Mucosa of stomach (tissue), 1 donor: ENCODE measurements around the gene SLC32A1.

Source experiments
- H3K27me3 ChIP-seq: one replicate; pipeline ENCODE4 v1.7.0; 2013; ENCODE audit warnings: mild to moderate bottlenecking, low read length; ENCODE audit not compliant: control insufficient read depth, insufficient read depth
- H3K36me3 ChIP-seq: one replicate; pipeline ENCODE4 v1.7.0; 2013; ENCODE audit warnings: low read length; ENCODE audit not compliant: control insufficient read depth, insufficient read depth
- H3K4me1 ChIP-seq: one replicate; pipeline ENCODE4 v1.7.0; 2013; ENCODE audit warnings: mild to moderate bottlenecking, low read length; ENCODE audit not compliant: control insufficient read depth, insufficient read depth
- H3K4me3 ChIP-seq: one replicate; pipeline ENCODE4 v1.7.0; 2013; ENCODE audit warnings: low read length
- H3K9ac ChIP-seq: one replicate; pipeline ENCODE4 v1.7.0; 2013; ENCODE audit warnings: mild to moderate bottlenecking, low read length, moderate library complexity
- H3K9me3 ChIP-seq: one replicate; pipeline ENCODE4 v1.7.0; 2013; ENCODE audit warnings: mild to moderate bottlenecking, low read length, moderate library complexity; ENCODE audit not compliant: control insufficient read depth
- donor health status: Pancreatic carcinoma.

Gene SLC32A1

GRCh38 chr20:38763616-38764015 lies 39.3 kb downstream of the SLC32A1 start:
- Histone ChIP-seq H3K4me1 (peaks cover 6% of the 10 kb centered on the region), H3K36me3 (no peaks in the 10 kb centered on the region), H3K9me3 (no peaks in the 10 kb centered on the region), H3K9ac (no peak overlapping the region), H3K4me3 (no peak overlapping the region), H3K27me3 (no peaks in the 10 kb centered on the region)

- H3K27me3 ChIP-seq, result no peaks in the 10 kb centered on the region
- no peaks in the 10 kb centered on the region for H3K36me3 ChIP-seq
- H3K4me1 ChIP-seq, result peaks cover 6% of the 10 kb centered on the region
Measured at GRCh38 chr20:38764567-38765318, 40.5 kb downstream of the SLC32A1 start.

GRCh38 chr20:38766071-38766470 lies 41.8 kb downstream of the SLC32A1 start:
- Histone ChIP-seq H3K36me3 (no peaks in the 10 kb centered on the region), H3K9me3 (no peaks in the 10 kb centered on the region), H3K27me3 (no peaks in the 10 kb centered on the region), H3K4me1 (peaks cover 6% of the 10 kb centered on the region), H3K9ac (no peak overlapping the region), H3K4me3 (no peak overlapping the region)

More at GRCh38 chr20:38764567-38765318, 40.5 kb downstream of the SLC32A1 start:
- Histone ChIP-seq H3K9me3 (no peaks in the 10 kb centered on the region), H3K9ac (no peak overlapping the region), H3K4me3 (no peak overlapping the region)

- H3K27me3 ChIP-seq, result no peaks in the 10 kb centered on the region
- no peak overlapping the region for H3K9ac ChIP-seq
- H3K36me3 ChIP-seq, result no peaks in the 10 kb centered on the region
- no peaks in the 10 kb centered on the region for H3K9me3 ChIP-seq
- no peak overlapping the region for H3K4me3 ChIP-seq
- peaks cover 2% of the 10 kb centered on the region for H3K4me1 ChIP-seq
Measured at GRCh38 chr20:38769376-38770295, 45.4 kb downstream of the SLC32A1 start.

DNA sequence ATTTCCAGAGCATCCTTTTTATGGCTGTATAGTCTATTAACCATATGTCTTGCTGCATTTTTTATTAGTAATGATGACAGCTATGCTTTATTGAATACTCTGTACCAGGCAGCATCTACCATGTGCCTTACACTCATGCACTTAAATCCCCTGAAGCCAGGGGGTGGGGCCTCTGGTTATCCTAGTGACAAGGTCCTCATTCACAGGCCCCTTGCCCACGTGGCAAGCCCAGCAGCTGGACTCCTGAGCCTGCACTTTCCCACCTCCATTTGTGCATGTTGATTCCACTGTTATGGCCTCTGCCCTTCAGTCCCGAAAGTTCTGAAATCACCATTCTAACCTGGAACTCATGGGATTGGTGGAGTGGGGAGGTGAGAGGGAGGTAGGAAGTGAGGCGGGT lies 46.3 kb downstream of the SLC32A1 start:
- no peaks in the 10 kb centered on the region for H3K36me3 ChIP-seq

DNA sequence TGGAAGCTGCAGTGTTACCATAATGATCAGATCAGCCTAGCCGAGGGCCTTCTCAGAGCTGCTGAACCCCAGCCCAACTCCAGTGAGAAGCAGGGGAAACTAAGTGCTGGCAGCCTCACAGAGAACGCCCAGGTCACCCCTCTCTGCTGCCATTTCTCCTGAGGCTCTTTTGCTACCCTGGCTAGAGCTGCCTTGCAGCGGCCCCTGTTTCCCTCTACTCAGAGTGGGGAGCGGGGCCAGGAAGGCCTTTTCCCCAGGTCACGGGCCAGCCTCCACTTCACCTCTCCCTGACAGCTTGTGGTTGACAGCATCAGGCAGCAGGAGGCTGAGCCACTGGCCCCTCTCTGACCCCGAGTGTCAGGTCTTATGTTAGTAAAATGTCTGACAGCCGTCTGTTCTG lies 46.7 kb downstream of the SLC32A1 start:
- Histone ChIP-seq H3K9ac (no peak overlapping the region), H3K4me3 (no peak overlapping the region), H3K4me1 (no peaks in the 10 kb centered on the region), H3K27me3 (no peaks in the 10 kb centered on the region), H3K36me3 (no peaks in the 10 kb centered on the region), H3K9me3 (no peaks in the 10 kb centered on the region)

More for the DNA sequence above, 46.3 kb downstream of the SLC32A1 start:
- no peaks in the 10 kb centered on the region for H3K4me1 ChIP-seq
- H3K9me3 ChIP-seq, result no peaks in the 10 kb centered on the region
- H3K4me3 ChIP-seq, result no peak overlapping the region
- no peaks in the 10 kb centered on the region for H3K27me3 ChIP-seq
- no peak overlapping the region for H3K9ac ChIP-seq

- Histone ChIP-seq H3K36me3 (no peaks in the 10 kb centered on the region), H3K9ac (no peak overlapping the region), H3K4me1 (no peaks in the 10 kb centered on the region), H3K4me3 (no peak overlapping the region), H3K9me3 (no peaks in the 10 kb centered on the region), H3K27me3 (no peaks in the 10 kb centered on the region)
Measured at GRCh38 chr20:38771621-38772020, 47.3 kb downstream of the SLC32A1 start.

DNA sequence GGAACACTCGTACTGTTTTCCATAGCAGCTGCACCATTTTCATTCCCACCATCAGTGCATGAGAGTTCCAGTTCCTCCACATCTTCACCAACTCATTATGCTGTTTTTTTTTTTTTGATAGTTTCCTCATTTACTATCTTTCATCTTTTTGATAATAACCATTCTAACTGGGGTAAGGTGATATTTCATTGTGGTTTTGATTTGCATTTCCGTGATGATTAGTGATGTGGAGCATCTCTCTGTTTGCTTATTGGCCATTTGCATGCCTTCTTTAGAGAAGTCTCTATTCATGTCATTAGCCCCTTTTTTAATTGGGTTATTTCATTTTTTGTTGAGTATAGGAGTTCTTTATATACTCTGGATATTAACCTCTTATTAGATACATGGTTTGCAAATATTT lies 49.9 kb downstream of the SLC32A1 start:
- H3K36me3 ChIP-seq, result no peaks in the 10 kb centered on the region
- no peak overlapping the region for H3K4me3 ChIP-seq
- H3K4me1 ChIP-seq, result no peaks in the 10 kb centered on the region
- no peaks in the 10 kb centered on the region for H3K27me3 ChIP-seq
- H3K9ac ChIP-seq, result no peak overlapping the region
- no peaks in the 10 kb centered on the region for H3K9me3 ChIP-seq

DNA sequence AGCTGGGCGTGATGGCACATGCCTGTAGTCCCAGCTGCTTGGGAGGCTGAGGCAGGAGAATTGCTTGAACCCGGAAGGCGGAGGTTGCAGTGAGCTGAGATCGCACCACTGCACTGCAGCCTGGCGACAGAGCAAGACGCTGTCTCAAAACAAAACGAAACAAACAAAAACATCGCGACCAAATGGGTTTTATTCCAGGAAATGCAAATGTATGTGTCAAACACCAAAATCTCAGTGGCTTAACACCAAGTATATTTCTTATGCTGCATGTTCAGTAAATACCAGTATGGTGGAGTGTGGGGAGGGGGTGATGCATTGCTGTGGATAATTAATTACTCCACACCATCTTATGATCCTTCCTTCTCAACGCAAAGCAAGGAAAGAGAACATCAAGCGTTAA lies 52.1 kb downstream of the SLC32A1 start:
- Histone ChIP-seq H3K36me3 (no peaks in the 10 kb centered on the region), H3K4me3 (no peak overlapping the region), H3K27me3 (no peaks in the 10 kb centered on the region), H3K4me1 (no peaks in the 10 kb centered on the region), H3K9me3 (no peaks in the 10 kb centered on the region), H3K9ac (no peak overlapping the region)
